ENCODE data around the gene NBEA. TPM values are rescaled to one million over a fixed set of nuclear protein-coding genes. Genes with fewer than 3 reads are reported as not detected.

Gene NBEA
- total RNA-seq, 2 donors from 2014 or later = 15.2 to 15.9 TPM

DNA sequence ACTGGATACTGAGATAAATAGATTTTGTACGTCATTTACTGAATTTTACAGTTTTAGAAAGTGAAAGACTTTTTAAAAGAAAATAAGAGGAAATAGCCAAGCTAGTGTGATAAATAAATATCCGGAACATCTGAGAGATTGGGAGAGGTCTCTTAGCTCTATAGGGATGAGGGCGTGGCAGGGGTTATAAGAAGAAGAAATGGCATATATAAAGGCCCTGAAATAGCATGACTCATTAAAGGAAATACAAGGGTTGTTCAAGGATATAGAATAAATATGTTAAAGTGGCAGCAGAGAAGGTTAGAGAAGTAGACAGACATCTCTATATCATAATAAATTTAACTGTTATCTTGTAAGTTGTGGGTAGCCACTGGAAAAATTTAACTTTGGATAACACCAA lies 390.1 kb downstream of the NBEA start:
- H3K4me1 ChIP-seq (ENCODE audit: control insufficient read depth, insufficient read depth, low read length) = no peaks in the 10 kb centered on the region
- no peaks in the 10 kb centered on the region for H3K36me3 Mint-ChIP-seq (ENCODE audit: low read depth)
- no peak overlapping the region for H3K4me3 ChIP-seq (ENCODE audit: low read length)
- no peak overlapping the region for H3K27ac Mint-ChIP-seq
- TF ChIP-seq, protein P1, sequence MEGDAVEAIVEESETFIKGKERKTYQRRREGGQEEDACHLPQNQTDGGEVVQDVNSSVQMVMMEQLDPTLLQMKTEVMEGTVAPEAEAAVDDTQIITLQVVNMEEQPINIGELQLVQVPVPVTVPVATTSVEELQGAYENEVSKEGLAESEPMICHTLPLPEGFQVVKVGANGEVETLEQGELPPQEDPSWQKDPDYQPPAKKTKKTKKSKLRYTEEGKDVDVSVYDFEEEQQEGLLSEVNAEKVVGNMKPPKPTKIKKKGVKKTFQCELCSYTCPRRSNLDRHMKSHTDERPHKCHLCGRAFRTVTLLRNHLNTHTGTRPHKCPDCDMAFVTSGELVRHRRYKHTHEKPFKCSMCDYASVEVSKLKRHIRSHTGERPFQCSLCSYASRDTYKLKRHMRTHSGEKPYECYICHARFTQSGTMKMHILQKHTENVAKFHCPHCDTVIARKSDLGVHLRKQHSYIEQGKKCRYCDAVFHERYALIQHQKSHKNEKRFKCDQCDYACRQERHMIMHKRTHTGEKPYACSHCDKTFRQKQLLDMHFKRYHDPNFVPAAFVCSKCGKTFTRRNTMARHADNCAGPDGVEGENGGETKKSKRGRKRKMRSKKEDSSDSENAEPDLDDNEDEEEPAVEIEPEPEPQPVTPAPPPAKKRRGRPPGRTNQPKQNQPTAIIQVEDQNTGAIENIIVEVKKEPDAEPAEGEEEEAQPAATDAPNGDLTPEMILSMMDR (conservative IDR thresholded peaks at IDR 0.05) = no peak
- DNase-seq = no peak
- H3K36me3 ChIP-seq (ENCODE audit: control insufficient read depth, insufficient read depth, low read length) = no peaks in the 10 kb centered on the region
- H3K4me3 Mint-ChIP-seq = no peak overlapping the region
- peaks cover under 1% of the 10 kb centered on the region for H3K9me3 Mint-ChIP-seq
- H3K9me3 ChIP-seq (ENCODE audit: control insufficient read depth, low read length) = no peaks in the 10 kb centered on the region
- H3K9ac ChIP-seq (ENCODE audit: extremely low read depth, low read length, poor library complexity, severe bottlenecking) = no peak overlapping the region
- WGBS, 2 experiments (ENCODE audit: insufficient coverage in 1 of 2, insufficient read length in 1 of 2) = 94 to 100% methylated on average over 3 of the region's 3 CpGs
- H3K27me3 ChIP-seq (ENCODE audit: control insufficient read depth, insufficient read depth, low read length, poor library complexity, severe bottlenecking) = no peaks in the 10 kb centered on the region
- no peak overlapping the region for H3K27ac ChIP-seq (ENCODE audit: low read depth, low read length)
- H3K27me3 Mint-ChIP-seq (ENCODE audit: insufficient read depth) = no peaks in the 10 kb centered on the region
- no peaks in the 10 kb centered on the region for H3K4me1 Mint-ChIP-seq

DNA sequence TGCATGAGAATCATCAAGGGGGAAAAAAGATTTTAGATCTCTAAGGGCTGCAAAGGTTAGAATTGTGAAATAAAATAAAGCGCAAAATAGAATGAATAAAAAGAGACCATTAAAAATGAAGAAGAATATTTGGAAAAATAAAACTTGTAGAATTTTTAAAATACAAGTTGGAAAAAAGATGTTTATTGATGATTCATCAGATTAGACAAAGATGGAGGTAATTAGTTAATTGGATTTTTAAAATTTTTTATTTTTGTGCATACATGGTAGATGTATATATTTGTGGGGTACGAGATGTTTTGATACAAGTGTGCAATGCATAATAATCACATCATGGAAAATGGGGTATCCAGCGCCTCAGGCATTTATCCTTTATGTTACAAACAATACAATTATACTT lies 391.1 kb downstream of the NBEA start:
- WGBS, 2 experiments (ENCODE audit: insufficient coverage in 1 of 2, insufficient read length in 1 of 2) = 98 to 100% methylated on average over 2 of the region's 3 CpGs
- Histone ChIP-seq H3K4me1 (ENCODE audit: control insufficient read depth, insufficient read depth, low read length) (no peaks in the 10 kb centered on the region), H3K27ac (ENCODE audit: low read depth, low read length) (no peak overlapping the region), H3K36me3 (ENCODE audit: control insufficient read depth, insufficient read depth, low read length) (no peaks in the 10 kb centered on the region), H3K4me3 (ENCODE audit: low read length) (no peak overlapping the region), H3K9me3 (ENCODE audit: control insufficient read depth, low read length) (no peaks in the 10 kb centered on the region), H3K27me3 (ENCODE audit: control insufficient read depth, insufficient read depth, low read length, poor library complexity, severe bottlenecking) (no peaks in the 10 kb centered on the region), H3K9ac (ENCODE audit: extremely low read depth, low read length, poor library complexity, severe bottlenecking) (no peak overlapping the region)
- Mint-ChIP-seq H3K27me3 (ENCODE audit: insufficient read depth) (no peaks in the 10 kb centered on the region), H3K9me3 (no peaks in the 10 kb centered on the region), H3K36me3 (ENCODE audit: low read depth) (no peaks in the 10 kb centered on the region), H3K4me1 (no peaks in the 10 kb centered on the region), H3K27ac (no peak overlapping the region), H3K4me3 (no peak overlapping the region)
- no peak for DNase-seq
- TF ChIP-seq, protein P1 (conservative IDR thresholded peaks at IDR 0.05) = no peak

DNA sequence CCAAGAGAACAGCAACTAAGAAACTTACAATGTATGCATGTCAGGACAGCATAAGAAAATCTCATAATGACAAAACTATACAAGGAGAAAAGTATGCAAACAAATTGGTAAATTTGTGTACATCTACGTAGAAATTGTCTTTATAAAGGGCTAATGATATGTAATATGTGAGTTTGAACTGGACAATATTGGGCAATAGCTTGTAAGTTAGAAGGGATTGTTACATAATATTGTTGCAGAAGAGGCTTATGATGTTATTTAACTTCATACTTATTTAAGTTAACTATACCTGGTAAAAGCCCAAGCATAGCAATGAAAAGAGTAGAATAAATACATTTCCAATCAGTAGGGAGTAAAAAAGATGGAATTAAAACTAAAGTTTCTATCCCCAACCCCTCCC lies 400.4 kb downstream of the NBEA start:
- H3K9me3 ChIP-seq (ENCODE audit: control insufficient read depth, low read length) = no peaks in the 10 kb centered on the region
- WGBS, 2 experiments (ENCODE audit: insufficient coverage in 1 of 2, insufficient read length in 1 of 2) = 80 to 94% methylated on average over 1 of the region's 1 CpG
- no peaks in the 10 kb centered on the region for H3K9me3 Mint-ChIP-seq
- H3K4me3 ChIP-seq (ENCODE audit: low read length) = no peak overlapping the region
- H3K4me3 Mint-ChIP-seq = no peak overlapping the region
- H3K9ac ChIP-seq (ENCODE audit: extremely low read depth, low read length, poor library complexity, severe bottlenecking) = no peak overlapping the region
- H3K36me3 ChIP-seq (ENCODE audit: control insufficient read depth, insufficient read depth, low read length) = no peaks in the 10 kb centered on the region
- no peak overlapping the region for H3K27ac ChIP-seq (ENCODE audit: low read depth, low read length)
- H3K27me3 ChIP-seq (ENCODE audit: control insufficient read depth, insufficient read depth, low read length, poor library complexity, severe bottlenecking) = no peaks in the 10 kb centered on the region
- DNase-seq = no peak
- no peaks in the 10 kb centered on the region for H3K36me3 Mint-ChIP-seq (ENCODE audit: low read depth)
- H3K4me1 Mint-ChIP-seq = peaks cover 10% of the 10 kb centered on the region
- TF ChIP-seq, protein P1 (conservative IDR thresholded peaks at IDR 0.05) = no peak
- H3K27ac Mint-ChIP-seq = no peak overlapping the region
- H3K27me3 Mint-ChIP-seq (ENCODE audit: insufficient read depth) = no peaks in the 10 kb centered on the region
- no peaks in the 10 kb centered on the region for H3K4me1 ChIP-seq (ENCODE audit: control insufficient read depth, insufficient read depth, low read length)
